NCI-H446 (cell line): ENCODE data around the gene SH3TC1.

Experiments
- DNase-seq, 2 experiments: peaks; one replicate each; lab custom pipeline; 2025; lab: John Stamatoyannopoulos, UW

SH3TC1 gene

GRCh38 chr4:8198906-8199593 lies at the start of gene SH3TC1:
TSS of gene SH3TC1 (plus strand) at chr4:8199290. CDS start at chr4:8205195, 5,905 bp downstream.
- no peak for DNase-seq

GRCh38 chr4:8149664-8150063 lies 49.4 kb upstream of the SH3TC1 start:
- DNase-seq, result no peak

- DNase-seq, result no peak
These were observed 48.7 kb upstream of the SH3TC1 start for GRCh38 chr4:8150152-8151090.

GRCh38 chr4:8151165-8151650 lies 47.9 kb upstream of the SH3TC1 start:
- no peak for DNase-seq

- no peak for DNase-seq
These were observed 46.8 kb upstream of the SH3TC1 start for GRCh38 chr4:8152090-8152864.

- DNase-seq, result no peak
These were observed 46.2 kb upstream of the SH3TC1 start for GRCh38 chr4:8152865-8153257.

- DNase-seq, result no peak
These were observed 45.6 kb upstream of the SH3TC1 start for GRCh38 chr4:8153441-8153840.

GRCh38 chr4:8155048-8155447 lies 44.0 kb upstream of the SH3TC1 start:
- no peak for DNase-seq

- DNase-seq, result no peak
These were observed 43.2 kb upstream of the SH3TC1 start for GRCh38 chr4:8155660-8156421.

GRCh38 chr4:8156617-8157016 lies 42.5 kb upstream of the SH3TC1 start:
- no peak for DNase-seq

- no peak for DNase-seq
These were observed 41.6 kb upstream of the SH3TC1 start for GRCh38 chr4:8157496-8157895.

GRCh38 chr4:8157944-8158709 lies 41.0 kb upstream of the SH3TC1 start:
- DNase-seq, result no peak

- peak; percentile 80 to 95 for DNase-seq
These were observed 40.2 kb upstream of the SH3TC1 start, which contains the start of gene ABLIM2 for GRCh38 chr4:8158710-8159536. TSS of gene ABLIM2 (minus strand) at chr4:8158813. CDS start at chr4:8158689, 124 bp downstream.

GRCh38 chr4:8159537-8160232 lies 39.4 kb upstream of the SH3TC1 start:
- DNase-seq, result no peak

GRCh38 chr4:8160233-8160560 lies 38.9 kb upstream of the SH3TC1 start:
- DNase-seq, result no peak

GRCh38 chr4:8160572-8160971 lies 38.5 kb upstream of the SH3TC1 start:
- no peak for DNase-seq

- no peak for DNase-seq
These were observed 36.5 kb upstream of the SH3TC1 start for GRCh38 chr4:8162625-8163024.

GRCh38 chr4:8163026-8163425 lies 36.1 kb upstream of the SH3TC1 start:
- DNase-seq, result no peak
